HFFc6 (cell line): ENCODE results near the gene VPREB3. TPM values are rescaled to one million over a fixed set of nuclear protein-coding genes. Genes with fewer than 3 reads are reported as not detected.

ENCODE experiments used
- DNase-seq: peaks from one replicate; pipeline ENCODE4 v3.0.0-alpha.2; 2018
- H3K27ac Mint-ChIP-seq: 2 replicates; pipeline ENCODE4 v1.8.0; 2020; ENCODE audit warnings: mild to moderate bottlenecking, mixed read lengths
- H3K27me3 Mint-ChIP-seq: 2 replicates; pipeline ENCODE4 v1.8.0; 2021; ENCODE audit warnings: mild to moderate bottlenecking, moderate library complexity, mixed read lengths; ENCODE audit not compliant: insufficient read depth
- H3K36me3 Mint-ChIP-seq: 2 replicates; pipeline ENCODE4 v1.8.0; 2021; ENCODE audit warnings: low read depth, mixed read lengths
- H3K4me1 Mint-ChIP-seq: 2 replicates; pipeline ENCODE4 v1.8.0; 2020; ENCODE audit warnings: low read depth, mixed read lengths
- H3K4me3 Mint-ChIP-seq: 2 replicates; pipeline ENCODE4 v1.8.0; 2020; ENCODE audit warnings: mild to moderate bottlenecking, moderate library complexity, mixed read lengths
- H3K9me3 Mint-ChIP-seq: 2 replicates; pipeline ENCODE4 v1.8.0; 2020; ENCODE audit warnings: mild to moderate bottlenecking, mixed read lengths
- total RNA-seq, 6 experiments: library from RNA; stranded (reverse); fragmentation: NEBNext Ultra II Directional; extraction: Animal tissue kit (Norgen Biotek cat#: 25700); gene quantifications; 2 replicates in 1 of 6; 3 replicates in 5 of 6; pipeline ENCODE4 v1.2.3, GENCODE V29; 2021
- TF ChIP-seq, protein P1 (sequence below): fragments of 200-600 bp; sonication (generic); IDR thresholded peaks from 2 replicates; pipeline ENCODE4 v1.5.0; 2021; ENCODE audit warnings: antibody characterized with exemption, mild to moderate bottlenecking

Gene VPREB3
- total RNA-seq, 6 experiments from 2014 or later, result 0.33 to 0.57 TPM; not detected in 4

DNA sequence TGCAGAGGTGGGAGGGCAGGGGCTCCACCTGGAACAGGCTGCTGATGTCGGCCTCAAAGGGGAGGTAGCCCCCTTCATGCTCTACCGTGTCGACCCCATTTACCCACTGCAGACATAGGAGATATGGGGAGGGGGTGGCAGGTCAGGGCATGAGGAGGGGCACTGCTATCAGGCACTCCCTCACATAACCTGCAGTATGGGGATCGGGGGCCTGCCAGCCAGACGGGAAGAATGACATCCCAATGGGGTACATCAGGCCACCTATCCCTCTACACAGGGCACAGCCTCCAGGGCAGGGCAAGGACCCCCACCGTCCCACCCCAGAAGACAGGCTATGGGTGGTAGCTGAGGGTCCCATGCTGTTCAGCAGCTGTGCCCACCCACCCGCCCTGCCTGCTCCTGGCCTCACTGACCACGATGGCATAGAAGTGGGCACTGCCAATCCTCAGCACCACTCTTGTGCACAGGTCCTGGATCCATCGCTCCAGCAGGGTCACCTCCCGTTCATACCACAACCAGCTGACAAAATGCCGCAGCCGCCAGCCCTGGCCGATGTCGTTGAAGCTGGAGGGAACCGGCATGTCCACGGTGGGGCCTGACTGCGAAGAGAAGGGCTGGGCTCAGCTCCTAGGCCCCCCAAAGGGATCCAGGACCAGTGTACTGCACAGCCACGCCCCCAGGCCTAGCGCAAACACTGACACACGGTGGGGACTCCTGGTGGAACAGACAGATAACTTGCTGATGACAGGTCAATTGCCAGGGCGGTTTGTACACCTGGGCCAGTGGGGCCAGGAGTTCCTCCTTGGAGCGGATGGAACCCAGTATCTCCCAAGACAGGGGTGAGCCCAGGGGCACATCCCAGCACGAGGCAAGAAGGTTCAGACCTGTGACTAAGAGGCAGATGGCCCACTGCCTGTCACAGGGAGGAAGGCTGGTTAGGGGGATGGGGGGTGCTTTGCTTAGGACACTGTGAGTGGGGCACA lies 39.3 kb downstream of the VPREB3 start:
- Mint-ChIP-seq H3K9me3 (no peaks in the 10 kb centered on the region), H3K4me3 (0 out of 2 replicates have a peak overlapping the region, but pooled peaks have one; percentile 22), H3K4me1 (0 out of 2 replicates have a peak, but pooled peaks cover 4% of the 10 kb centered on the region), H3K36me3 (peaks cover 17% of the 10 kb centered on the region), H3K27ac (no peak overlapping the region), H3K27me3 (peaks cover 2% of the 10 kb centered on the region; the same call in 1 of the 2 replicates)
- TF ChIP-seq, protein P1, sequence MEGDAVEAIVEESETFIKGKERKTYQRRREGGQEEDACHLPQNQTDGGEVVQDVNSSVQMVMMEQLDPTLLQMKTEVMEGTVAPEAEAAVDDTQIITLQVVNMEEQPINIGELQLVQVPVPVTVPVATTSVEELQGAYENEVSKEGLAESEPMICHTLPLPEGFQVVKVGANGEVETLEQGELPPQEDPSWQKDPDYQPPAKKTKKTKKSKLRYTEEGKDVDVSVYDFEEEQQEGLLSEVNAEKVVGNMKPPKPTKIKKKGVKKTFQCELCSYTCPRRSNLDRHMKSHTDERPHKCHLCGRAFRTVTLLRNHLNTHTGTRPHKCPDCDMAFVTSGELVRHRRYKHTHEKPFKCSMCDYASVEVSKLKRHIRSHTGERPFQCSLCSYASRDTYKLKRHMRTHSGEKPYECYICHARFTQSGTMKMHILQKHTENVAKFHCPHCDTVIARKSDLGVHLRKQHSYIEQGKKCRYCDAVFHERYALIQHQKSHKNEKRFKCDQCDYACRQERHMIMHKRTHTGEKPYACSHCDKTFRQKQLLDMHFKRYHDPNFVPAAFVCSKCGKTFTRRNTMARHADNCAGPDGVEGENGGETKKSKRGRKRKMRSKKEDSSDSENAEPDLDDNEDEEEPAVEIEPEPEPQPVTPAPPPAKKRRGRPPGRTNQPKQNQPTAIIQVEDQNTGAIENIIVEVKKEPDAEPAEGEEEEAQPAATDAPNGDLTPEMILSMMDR, result no peak
- DNase-seq, result no peak

GRCh38 chr22:23713696-23714595 lies 40.3 kb downstream of the VPREB3 start:
- Mint-ChIP-seq H3K27me3 (peaks cover 2% of the 10 kb centered on the region; the same call in 1 of the 2 replicates), H3K4me1 (peaks cover 14% of the 10 kb centered on the region), H3K36me3 (peaks cover 17% of the 10 kb centered on the region), H3K9me3 (no peaks in the 10 kb centered on the region), H3K27ac (no peak overlapping the region), H3K4me3 (no peak overlapping the region)
- TF ChIP-seq, protein P1, result no peak
- no peak for DNase-seq

DNA sequence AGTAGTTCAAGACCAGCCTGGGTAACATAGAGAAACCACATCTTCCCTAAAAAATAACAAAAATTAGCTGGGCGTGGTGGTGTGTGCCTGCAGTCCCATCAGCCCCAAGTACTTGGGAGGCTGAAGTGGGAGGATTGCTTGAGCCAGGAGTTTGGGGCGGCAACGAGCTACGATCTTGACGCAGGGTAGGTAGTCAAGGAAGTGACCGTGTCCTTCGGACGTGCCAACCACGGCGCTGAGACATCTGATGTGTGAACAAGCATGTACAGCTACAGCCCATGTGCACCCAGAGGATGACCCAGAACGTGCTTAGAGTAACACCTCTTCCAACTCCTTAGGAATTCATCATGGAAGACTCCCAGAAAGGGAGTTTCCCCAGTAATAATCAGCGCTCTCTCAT lies 42.0 kb downstream of the VPREB3 start:
- no peak for DNase-seq
- Mint-ChIP-seq H3K4me3 (no peak overlapping the region), H3K36me3 (peaks cover 28% of the 10 kb centered on the region), H3K4me1 (peaks cover 13% of the 10 kb centered on the region), H3K27ac (no peak overlapping the region), H3K27me3 (no peaks in the 10 kb centered on the region), H3K9me3 (no peaks in the 10 kb centered on the region)
- TF ChIP-seq, protein P1, result no peak

- no peak overlapping the region for H3K4me3 Mint-ChIP-seq
- H3K27me3 Mint-ChIP-seq, result no peaks in the 10 kb centered on the region
- H3K36me3 Mint-ChIP-seq, result peaks cover 51% of the 10 kb centered on the region
- DNase-seq, result peak; percentile 45
- TF ChIP-seq, protein P1, result no peak
- no peaks in the 10 kb centered on the region for H3K9me3 Mint-ChIP-seq
- peak overlapping the region; percentile 25 for H3K27ac Mint-ChIP-seq
- peaks cover 13% of the 10 kb centered on the region for H3K4me1 Mint-ChIP-seq
Measured at GRCh38 chr22:23709107-23709506, 45.1 kb downstream of the VPREB3 start.

DNA sequence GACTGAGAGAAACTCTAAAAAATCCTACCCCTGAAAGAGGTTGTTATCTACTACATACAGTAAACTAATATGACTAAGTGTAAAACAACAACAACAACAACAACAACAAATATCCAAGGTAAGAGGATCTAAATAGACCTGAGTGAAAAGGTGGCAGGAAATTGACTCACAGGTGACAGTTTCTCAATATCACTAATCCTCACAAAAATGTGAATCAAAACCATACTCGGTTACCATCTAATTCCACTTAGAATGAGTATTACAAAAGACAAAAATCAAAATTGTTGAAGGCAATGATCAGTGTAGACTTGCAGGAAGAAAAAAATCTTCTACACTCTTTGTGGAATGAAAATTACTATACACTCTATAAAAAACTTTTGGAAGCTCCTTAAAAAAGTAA lies 46.0 kb downstream of the VPREB3 start:
- Mint-ChIP-seq H3K9me3 (no peaks in the 10 kb centered on the region), H3K4me1 (peaks cover 13% of the 10 kb centered on the region), H3K27ac (no peak overlapping the region), H3K36me3 (peaks cover 46% of the 10 kb centered on the region), H3K27me3 (no peaks in the 10 kb centered on the region), H3K4me3 (no peak overlapping the region)
- TF ChIP-seq, protein P1, result no peak
- DNase-seq, result no peak
